Measurements from ENCODE around the gene MAMDC4. TPM values are rescaled to one million over a fixed set of nuclear protein-coding genes. Genes with fewer than 3 reads are reported as not detected.

Gene MAMDC4
- total RNA-seq, 1 experiment from 2014 or later: 6.3 TPM

- ATAC-seq (no peak), DNase-seq (ENCODE audit: low read depth, low spot score) (no peak)
- H3K9me3 ChIP-seq (ENCODE audit: control insufficient read depth, insufficient read depth, low read depth, low read length): no peaks in the 10 kb centered on the region
- no peak overlapping the region for H3K4me3 ChIP-seq (ENCODE audit: low read depth in 2 of 2, low read length in 2 of 2)
- in situ Hi-C loops (cut with HindIII; ENCODE audit: low pct_unique_long_range_greater_than_20kb, low sequenced_read_pairs) (no loop called here), intact Hi-C loops (cut with micrococcal nuclease; ENCODE audit: unreplicated experiment) (no loop called here)
- no peaks in the 10 kb centered on the region for H3K36me3 ChIP-seq (ENCODE audit: control insufficient read depth, insufficient read depth, low read length)
- ChIA-PET POLR2A (interaction anchor here (0.6 kb wide), 1 partner anchor 35 kb away, joined by 13 read pairs; no protein-coding TSS in a partner anchor), CTCF (no interaction called here)
- peaks cover 13% of the 10 kb centered on the region for H3K4me1 ChIP-seq (ENCODE audit: control insufficient read depth, insufficient read depth, low read length)
- no peaks in the 10 kb centered on the region for H3K27me3 ChIP-seq (ENCODE audit: control insufficient read depth, insufficient read depth, low read length)
- no peak overlapping the region for H3K27ac ChIP-seq (ENCODE audit: low read length)
- BruUV-seq (replicated peaks): no TSS peak
- TF ChIP-seq SIN3A (IDR thresholded peaks at IDR 0.05; ENCODE audit: borderline replicate concordance, insufficient read depth, low read depth, low read length) (no peak), TCF7L2 (IDR thresholded peaks at IDR 0.05; ENCODE audit: low read depth, low read length) (no peak), CTCF (IDR thresholded peaks at IDR 0.05) (no peak), POLR2AphosphoS5 (IDR thresholded peaks at IDR 0.05; ENCODE audit: low read depth, low read length) (no peak), REST (IDR thresholded peaks at IDR 0.05; ENCODE audit: insufficient read depth in 1 of 2, low read depth in 2 of 2, low read length in 1 of 2) (no peak)
Measured at GRCh38 chr9:136835162-136835931, 16.8 kb upstream of the MAMDC4 start.

- ATAC-seq (no peak), DNase-seq (ENCODE audit: low read depth, low spot score) (no peak)
- Histone ChIP-seq H3K4me3 (ENCODE audit: low read depth in 2 of 2, low read length in 2 of 2) (no peak overlapping the region), H3K27ac (ENCODE audit: low read length) (no peak overlapping the region), H3K36me3 (ENCODE audit: control insufficient read depth, insufficient read depth, low read length) (no peaks in the 10 kb centered on the region), H3K27me3 (ENCODE audit: control insufficient read depth, insufficient read depth, low read length) (no peaks in the 10 kb centered on the region), H3K9me3 (ENCODE audit: control insufficient read depth, insufficient read depth, low read depth, low read length) (no peaks in the 10 kb centered on the region), H3K4me1 (ENCODE audit: control insufficient read depth, insufficient read depth, low read length) (peaks cover 17% of the 10 kb centered on the region)
- ChIA-PET POLR2A (no interaction called here), CTCF (no interaction called here)
- in situ Hi-C loops (cut with HindIII; ENCODE audit: low pct_unique_long_range_greater_than_20kb, low sequenced_read_pairs): no loop called here
- no TSS peak for BruUV-seq (replicated peaks)
- intact Hi-C loops (cut with micrococcal nuclease; ENCODE audit: unreplicated experiment): no loop called here
- TF ChIP-seq CTCF (IDR thresholded peaks at IDR 0.05) (no peak), REST (IDR thresholded peaks at IDR 0.05; ENCODE audit: insufficient read depth in 1 of 2, low read depth in 2 of 2, low read length in 1 of 2) (no peak), TCF7L2 (IDR thresholded peaks at IDR 0.05; ENCODE audit: low read depth, low read length) (no peak), POLR2AphosphoS5 (IDR thresholded peaks at IDR 0.05; ENCODE audit: low read depth, low read length) (no peak; the same call in 1 of the 2 replicates), SIN3A (IDR thresholded peaks at IDR 0.05; ENCODE audit: borderline replicate concordance, insufficient read depth, low read depth, low read length) (no peak)
Measured at GRCh38 chr9:136835932-136836904, 15.9 kb upstream of the MAMDC4 start.
